Panc1 (cell line): ENCODE measurements around the gene CPA1. TPM values are rescaled to one million over a fixed set of nuclear protein-coding genes. Genes with fewer than 3 reads are reported as not detected.

Experiments
- ATAC-seq: fragments of 200-7000 bp; cut with Tn5 transposase; 2 replicates; pipeline ENCODE4 v1.9.1; 2020; ENCODE audit warnings: mild to moderate bottlenecking, moderate library complexity
- BruUV-seq: library from RNA; stranded (reverse); fragments of 400-500 nt; replicated peaks from 2 replicates; lab custom pipeline; 2021; lab: Mats Ljungman, UMichigan
- CTCF ChIA-PET: fragments of 300-600 bp; sonication (Branson Sonifier 250); formaldehyde crosslinking; loops from one replicate; lab custom pipeline; 2022; ENCODE audit warnings: antibody characterized with exemption; lab: Charles Lee
- POLR2A ChIA-PET: fragments of 300-600 bp; sonication (Branson Sonifier 250); formaldehyde crosslinking; loops from one replicate; lab custom pipeline; 2022; ENCODE audit warnings: antibody characterized with exemption; lab: Charles Lee
- DNase-seq: peaks from one replicate; pipeline ENCODE4 v3.0.0-alpha.2; 2010; ENCODE audit warnings: low read depth, low spot score
- H3K27ac ChIP-seq: 2 replicates; pipeline ENCODE4 v1.5.1; 2011; ENCODE audit warnings: mild to moderate bottlenecking, low read length, inconsistent platforms
- H3K27me3 ChIP-seq: fragments of 200-500 bp; sonication (Bioruptor generic); 2 replicates; pipeline ENCODE4 v1.6.0; 2014; ENCODE audit warnings: low read length, inconsistent platforms; ENCODE audit not compliant: control insufficient read depth, insufficient read depth
- H3K36me3 ChIP-seq: fragments of 200-500 bp; sonication (Bioruptor generic); 2 replicates; pipeline ENCODE4 v1.5.1; 2014; ENCODE audit warnings: inconsistent platforms, mild to moderate bottlenecking, low read length, moderate library complexity; ENCODE audit not compliant: control insufficient read depth, insufficient read depth
- H3K4me1 ChIP-seq: 2 replicates; pipeline ENCODE4 v1.5.1; 2011; ENCODE audit warnings: inconsistent platforms, mild to moderate bottlenecking, low read length, moderate library complexity; ENCODE audit not compliant: control insufficient read depth, insufficient read depth
- H3K4me3 ChIP-seq, 2 experiments: 2 replicates each; pipeline ENCODE4 v1.5.1; 2011 to 2012; ENCODE audit warnings: low read depth in 2 of 2, low read length in 2 of 2, mild to moderate bottlenecking in 2 of 2, inconsistent platforms in 1 of 2, moderate library complexity in 1 of 2
- H3K9me3 ChIP-seq: fragments of 200-500 bp; sonication (Bioruptor generic); 2 replicates; pipeline ENCODE4 v1.5.1; 2014; ENCODE audit warnings: low read depth, mild to moderate bottlenecking, inconsistent platforms, low read length, moderate library complexity; ENCODE audit not compliant: control insufficient read depth, insufficient read depth
- CTCF ChIP-seq: fragments of 450-650 bp; IDR thresholded peaks from 2 replicates; pipeline ENCODE4 v1.5.1; 2017; ENCODE audit warnings: mild to moderate bottlenecking
- POLR2AphosphoS5 ChIP-seq: IDR thresholded peaks from 2 replicates; pipeline ENCODE4 v1.6.1; 2012; ENCODE audit warnings: mild to moderate bottlenecking, low read depth, low read length, moderate library complexity
- REST ChIP-seq, 2 experiments: IDR thresholded peaks; 2 replicates each; pipeline ENCODE4 v1.6.1; 2011 to 2012; ENCODE audit warnings: low read depth in 2 of 2, control low read depth in 1 of 2, low read length in 1 of 2, mild to moderate bottlenecking in 1 of 2, moderate library complexity in 1 of 2; ENCODE audit not compliant: insufficient read depth in 1 of 2
- SIN3A ChIP-seq: IDR thresholded peaks from 2 replicates; pipeline ENCODE4 v1.6.1; 2012; ENCODE audit warnings: low read depth, mild to moderate bottlenecking, low read length, moderate library complexity, borderline replicate concordance; ENCODE audit not compliant: insufficient read depth
- TCF7L2 ChIP-seq: IDR thresholded peaks from 2 replicates; pipeline ENCODE4 v1.6.1; 2011; ENCODE audit warnings: mild to moderate bottlenecking, low read depth, low read length, inconsistent platforms
- in situ Hi-C: cut with HindIII; loops from 2 replicates; pipeline ENCODE4 v1.10.0; 2016; ENCODE audit warnings: low sequenced_read_pairs, low pct_unique_long_range_greater_than_20kb
- intact Hi-C: fragments of 100-400 bp; cut with micrococcal nuclease; formaldehyde crosslinking; loops from one replicate; pipeline ENCODE4 v1.10.0; 2022; ENCODE audit not compliant: unreplicated experiment
- total RNA-seq: library from RNA; stranded (reverse); gene quantifications from one replicate; pipeline ENCODE4 v1.2.1, GENCODE V29; 2021; ENCODE audit not compliant: unreplicated experiment

CPA1 gene
- total RNA-seq, 1 experiment from 2014 or later, result 7.6 TPM

- H3K9me3 ChIP-seq, result no peaks in the 10 kb centered on the region
- CTCF ChIA-PET, result no interaction called here
- no peaks in the 10 kb centered on the region for H3K4me1 ChIP-seq
- intact Hi-C loops, result no loop called here
- no peak overlapping the region for H3K27ac ChIP-seq
- in situ Hi-C loops, result no loop called here
- no TSS peak for BruUV-seq
- no peak overlapping the region for H3K4me3 ChIP-seq
- TF ChIP-seq TCF7L2, result no peak
- ATAC-seq (no peak), DNase-seq (no peak)
- no peaks in the 10 kb centered on the region for H3K27me3 ChIP-seq
- no peaks in the 10 kb centered on the region for H3K36me3 ChIP-seq
- POLR2A ChIA-PET, result no interaction called here
These were observed 46.5 kb upstream of the CPA1 start for GRCh38 chr7:130333832-130334231.

GRCh38 chr7:130334274-130334673 lies 46.0 kb upstream of the CPA1 start:
- no peak overlapping the region for H3K4me3 ChIP-seq
- no peaks in the 10 kb centered on the region for H3K4me1 ChIP-seq
- H3K36me3 ChIP-seq, result no peaks in the 10 kb centered on the region
- no peak for TF ChIP-seq POLR2AphosphoS5
- no peak for TF ChIP-seq SIN3A
- TF ChIP-seq CTCF, result no peak
- no peak for TF ChIP-seq REST (IDR thresholded peaks at IDR 0.05; ENCODE audit: insufficient read depth in 1 of 2, low read depth in 2 of 2, low read length in 1 of 2)
- no peak for DNase-seq
- H3K27ac ChIP-seq, result no peak overlapping the region
- in situ Hi-C loops (no loop called here), intact Hi-C loops (no loop called here)
- POLR2A ChIA-PET, result no interaction called here
- CTCF ChIA-PET, result no interaction called here
- H3K9me3 ChIP-seq, result no peaks in the 10 kb centered on the region
- no TSS peak for BruUV-seq
- no peak for ATAC-seq
- H3K27me3 ChIP-seq, result no peaks in the 10 kb centered on the region

- peaks cover 4% of the 10 kb centered on the region; the same call in 1 of the 2 replicates for H3K9me3 ChIP-seq
- CTCF ChIA-PET, result interaction anchor here (0.7 kb wide), 1 partner anchor 23 kb away, joined by 4 read pairs; no protein-coding TSS in a partner anchor
- H3K27ac ChIP-seq, result no peak overlapping the region
- no peaks in the 10 kb centered on the region for H3K36me3 ChIP-seq
- in situ Hi-C loops, result no loop called here
- intact Hi-C loops, result no loop called here
- H3K27me3 ChIP-seq, result no peaks in the 10 kb centered on the region
- ATAC-seq (no peak; the same call in 1 of the 2 replicates), DNase-seq (no peak)
- BruUV-seq, result no TSS peak
- POLR2A ChIA-PET, result no interaction called here
- H3K4me1 ChIP-seq, result no peaks in the 10 kb centered on the region
- H3K4me3 ChIP-seq, result no peak overlapping the region
- TF ChIP-seq POLR2AphosphoS5 (no peak), CTCF (no peak), TCF7L2 (no peak), SIN3A (no peak), REST (IDR thresholded peaks at IDR 0.05; ENCODE audit: insufficient read depth in 1 of 2, low read depth in 2 of 2, low read length in 1 of 2) (no peak)
These were observed 42.8 kb upstream of the CPA1 start for GRCh38 chr7:130337410-130337971.
